ENCODE results near the gene TUBA4B.
"Not testable (repeated sequence)": the region's sequence is repeated elsewhere in the genome, so short reads cannot be mapped to it uniquely, and the experiment has no call there.

Gene TUBA4B

DNA sequence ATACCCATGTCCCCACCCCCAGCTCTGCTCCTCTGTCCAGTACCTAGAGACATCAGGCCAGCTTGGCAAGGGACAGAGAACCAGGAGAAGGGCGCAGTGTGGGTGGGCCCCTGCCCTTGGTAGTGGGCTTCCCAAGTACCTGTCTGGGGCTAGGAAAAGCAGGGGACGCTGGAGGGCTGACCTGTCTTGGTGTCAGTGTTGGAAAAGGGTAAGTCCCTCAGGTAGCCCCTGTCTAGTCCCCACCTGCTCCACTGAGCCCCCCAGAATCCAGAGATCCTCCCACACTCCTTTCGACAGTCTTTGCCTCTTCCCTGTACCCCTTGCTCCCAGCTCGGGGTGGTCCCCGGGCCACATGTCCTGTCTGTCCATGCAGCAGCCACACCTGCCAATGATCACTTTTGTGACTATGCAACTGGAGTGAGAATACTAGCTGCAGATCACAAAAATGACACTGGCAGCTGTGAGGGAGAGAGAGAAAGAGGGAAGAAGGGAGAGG, 40.7 kb downstream of the TUBA4B start:
- no peak for DNase-seq

GRCh38 chr2:219294356-219295351, 41.6 kb downstream of the TUBA4B start:
- DNase-seq, result peak; percentile 92

- no peak for DNase-seq
Observed at GRCh38 chr2:219296142-219296541, 43.1 kb downstream of the TUBA4B start.

- DNase-seq, result no peak
Observed at GRCh38 chr2:219296631-219297391, 43.8 kb downstream of the TUBA4B start.

DNA sequence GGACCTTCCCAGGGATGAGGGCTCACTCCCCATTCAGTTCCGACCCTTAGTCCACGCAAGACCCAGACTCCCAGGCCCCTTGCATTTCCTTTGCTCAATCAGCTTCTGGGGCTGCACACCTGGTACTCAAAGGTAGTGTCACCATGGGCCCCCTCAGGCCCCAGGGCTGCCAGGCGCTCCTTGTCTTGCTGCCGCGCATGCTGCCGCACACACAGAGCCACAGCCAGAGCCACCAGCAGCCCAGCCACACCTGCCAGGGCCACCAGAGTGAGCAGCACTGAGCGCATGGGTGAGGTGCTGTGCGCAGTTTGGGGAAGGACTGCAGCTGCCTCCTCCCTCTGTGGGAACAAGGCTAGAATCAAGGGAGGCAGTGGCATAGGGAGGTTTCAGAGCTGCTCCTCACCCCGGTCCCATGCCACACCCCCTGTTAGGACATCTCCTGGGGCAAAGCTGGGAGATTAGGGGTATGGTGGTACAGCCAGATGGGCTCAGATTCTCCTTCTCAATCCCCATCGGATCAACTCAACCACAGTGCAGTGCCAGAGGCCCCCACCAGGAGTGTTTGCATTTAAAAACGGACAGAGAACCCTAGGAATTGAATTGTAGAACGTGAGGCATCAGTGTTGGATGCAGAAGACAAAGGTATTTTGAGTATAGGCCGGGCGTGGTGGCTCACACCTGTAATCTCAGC, 44.9 kb downstream of the TUBA4B start:
- DNase-seq, result no peak

GRCh38 chr2:219298759-219299371, 45.8 kb downstream of the TUBA4B start:
- DNase-seq, result peak; percentile 92

DNA sequence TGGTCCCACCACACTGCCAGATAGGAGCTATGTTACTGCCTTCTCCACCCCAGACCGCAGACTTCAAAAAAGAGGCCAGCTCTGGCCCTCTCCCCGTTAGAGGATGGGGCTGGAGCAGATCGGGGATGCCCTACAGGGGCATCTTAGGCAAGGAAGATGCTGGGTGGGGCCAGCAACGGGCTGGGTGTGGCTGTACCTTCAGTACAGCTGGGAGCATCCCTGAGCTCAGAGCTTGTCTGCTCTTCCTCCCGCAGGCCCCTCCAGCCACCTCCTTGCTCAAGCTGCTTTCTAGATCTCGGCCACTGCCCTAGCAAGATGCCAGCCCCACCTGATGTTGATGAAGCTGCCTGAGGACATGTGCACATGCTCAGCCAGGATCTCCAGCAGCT, 46.3 kb downstream of the TUBA4B start:
- DNase-seq, result no peak

- no peak for DNase-seq
Observed at GRCh38 chr2:219300022-219300421, 47.0 kb downstream of the TUBA4B start.

- no peak for DNase-seq
Observed at GRCh38 chr2:219302412-219302968, 49.4 kb downstream of the TUBA4B start.

- no peak for DNase-seq
Observed at GRCh38 chr2:219304223-219304622, 51.2 kb downstream of the TUBA4B start.

DNA sequence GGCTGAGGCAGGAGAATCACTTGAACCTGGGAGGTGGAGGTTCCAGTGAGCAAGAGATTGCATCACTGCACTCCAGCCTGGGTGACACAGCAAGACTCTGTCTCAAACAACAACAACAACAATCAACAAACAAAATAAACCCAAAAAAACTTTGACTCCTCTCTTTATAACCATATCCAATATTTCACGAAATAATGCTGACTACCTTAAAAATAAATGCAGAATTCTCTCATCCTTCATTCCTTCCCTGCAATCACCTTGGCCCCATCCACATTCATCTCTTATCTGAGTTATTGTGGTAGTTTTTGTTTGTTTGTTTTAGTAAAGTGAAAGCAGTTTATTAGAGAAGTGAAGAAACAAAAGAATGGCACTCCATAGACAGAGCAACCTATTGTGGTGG, 53.0 kb downstream of the TUBA4B start:
- no peak for DNase-seq

GRCh38 chr2:219308142-219309101, 55.4 kb downstream of the TUBA4B start:
- DNase-seq, result peak; percentile 88

GRCh38 chr2:219309278-219309677, 56.2 kb downstream of the TUBA4B start, which contains the start of gene PTPRN:
PTPRN (minus strand) TSS chr2:219309401; CDS start chr2:219309332, 69 bp downstream.
- DNase-seq, result no peak

DNA sequence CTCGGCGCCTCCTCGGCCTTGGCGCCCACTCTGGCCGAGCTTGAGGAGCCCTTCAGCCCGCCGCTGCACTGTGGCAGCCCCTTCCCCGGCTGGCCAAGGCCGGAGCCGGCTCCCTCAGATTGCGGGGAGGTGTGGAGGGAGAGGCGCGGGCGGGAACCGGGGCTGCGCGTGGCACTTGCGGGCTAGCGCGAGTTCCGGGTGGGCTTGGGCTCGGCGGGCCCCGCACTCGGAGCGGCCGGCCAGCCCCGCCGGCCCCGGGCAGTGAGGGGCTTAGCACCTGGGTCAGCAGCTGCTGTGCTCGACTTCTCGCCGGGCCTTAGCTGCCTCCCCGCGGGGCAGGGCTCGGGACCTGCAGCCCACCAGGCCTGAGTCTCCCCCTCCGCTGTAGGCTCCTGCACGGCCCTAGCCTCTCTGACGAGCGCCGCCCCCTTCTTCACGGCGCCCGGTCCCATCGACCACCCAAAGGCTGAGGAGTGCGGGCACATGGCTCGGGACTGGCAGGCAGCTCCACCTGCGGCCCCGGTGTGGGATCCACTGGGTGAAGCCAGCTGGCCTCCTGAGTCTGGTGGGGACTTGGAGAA, 59.7 kb downstream of the TUBA4B start:
- DNase-seq, result not testable (repeated sequence)

GRCh38 chr2:219314804-219315468, 61.9 kb downstream of the TUBA4B start:
- no peak for DNase-seq
